NOMO-1 (cell line): ENCODE data around the gene RAVER2.
"Not testable (repeated sequence)": the region's sequence is repeated elsewhere in the genome, so short reads cannot be mapped to it uniquely, and the experiment has no call there.

Experiments
- DNase-seq, 2 experiments: peaks; one replicate each; lab custom pipeline; 2025; ENCODE audit not compliant: unreplicated experiment in 2 of 2; lab: John Stamatoyannopoulos, UW

RAVER2 gene

GRCh38 chr1:64810001-64810400 is 65.1 kb downstream of the RAVER2 start:
- no peak for DNase-seq

- DNase-seq: no peak
Measured at GRCh38 chr1:64811131-64811530, 66.3 kb downstream of the RAVER2 start.

DNA sequence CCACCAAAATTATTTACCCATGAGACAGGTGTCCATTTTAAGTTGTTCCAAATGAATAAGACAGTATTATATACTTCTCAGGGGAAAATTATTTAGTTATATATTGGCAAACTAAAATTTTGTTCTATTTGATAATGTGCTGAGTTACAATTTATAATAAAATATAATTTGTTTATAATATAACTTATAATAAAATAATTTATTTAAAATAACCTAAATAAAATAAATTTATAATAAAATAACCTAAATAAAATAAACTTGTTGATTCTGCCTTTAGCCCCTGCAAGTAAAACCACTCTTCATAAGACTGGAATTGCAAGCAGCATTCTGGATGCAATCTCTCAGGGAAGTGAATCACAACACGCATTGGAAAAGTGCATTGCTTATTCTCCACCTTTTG is 69.6 kb downstream of the RAVER2 start:
- DNase-seq: no peak

DNA sequence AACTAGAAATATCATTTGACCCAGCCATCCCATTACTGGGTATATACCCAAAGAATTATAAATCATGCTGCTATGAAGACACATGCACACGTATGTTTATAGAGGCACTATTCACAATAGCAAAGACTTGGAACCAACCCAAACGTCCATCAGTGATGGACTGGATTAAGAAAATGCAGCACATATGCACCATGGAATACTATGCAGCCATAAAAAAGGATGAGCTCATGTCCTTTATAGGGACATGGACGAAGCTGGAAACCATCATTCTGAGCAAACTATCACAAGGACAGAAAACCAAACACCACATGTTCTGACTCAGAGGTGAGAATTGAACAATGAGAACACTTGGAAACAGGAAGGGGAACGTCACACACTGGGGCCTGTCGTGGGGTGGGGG is 72.5 kb downstream of the RAVER2 start:
- not testable (repeated sequence) for DNase-seq

DNA sequence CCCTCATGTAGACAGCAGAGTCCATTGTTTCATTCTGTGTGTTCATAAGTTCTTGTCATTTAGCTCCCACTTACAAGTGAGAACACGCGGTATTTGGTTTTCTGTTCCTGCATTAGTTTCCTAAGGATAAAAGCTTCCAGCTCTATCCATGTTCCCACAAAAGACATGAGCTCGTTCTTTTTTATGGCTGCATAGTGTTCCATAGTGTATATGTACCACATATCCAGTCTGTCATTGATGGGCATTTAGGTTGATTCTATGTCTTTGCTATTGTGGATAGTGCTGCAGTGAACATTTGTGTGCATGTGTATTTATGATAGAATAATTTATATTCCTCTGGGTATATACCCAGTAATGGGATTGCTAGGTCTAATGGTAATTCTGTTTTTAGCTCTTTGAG is 75.7 kb downstream of the RAVER2 start:
- DNase-seq: not testable (repeated sequence)

DNA sequence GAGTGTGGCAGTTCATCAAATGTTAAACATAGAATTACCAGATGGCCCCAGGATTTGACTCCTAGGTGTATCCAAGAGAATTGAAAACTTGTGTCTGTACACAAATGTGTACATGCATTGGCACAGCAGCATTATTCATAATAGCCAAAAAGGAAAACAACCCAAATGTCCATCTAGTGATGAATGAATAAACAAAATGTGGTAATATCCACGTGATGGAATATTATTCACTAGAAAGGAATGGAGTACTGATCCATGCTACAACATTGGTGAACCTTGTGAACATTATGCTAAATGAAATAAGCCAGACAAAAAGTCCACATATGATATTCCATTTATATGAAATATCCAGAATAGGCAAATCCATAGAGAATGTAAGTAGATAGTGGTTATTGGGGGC is 77.7 kb downstream of the RAVER2 start:
- no peak for DNase-seq

GRCh38 chr1:64823691-64824476 is 79.0 kb downstream of the RAVER2 start:
- DNase-seq: peak; percentile 17 to 63

- no peak for DNase-seq
Measured at GRCh38 chr1:64826991-64827390, 82.1 kb downstream of the RAVER2 start.

DNA sequence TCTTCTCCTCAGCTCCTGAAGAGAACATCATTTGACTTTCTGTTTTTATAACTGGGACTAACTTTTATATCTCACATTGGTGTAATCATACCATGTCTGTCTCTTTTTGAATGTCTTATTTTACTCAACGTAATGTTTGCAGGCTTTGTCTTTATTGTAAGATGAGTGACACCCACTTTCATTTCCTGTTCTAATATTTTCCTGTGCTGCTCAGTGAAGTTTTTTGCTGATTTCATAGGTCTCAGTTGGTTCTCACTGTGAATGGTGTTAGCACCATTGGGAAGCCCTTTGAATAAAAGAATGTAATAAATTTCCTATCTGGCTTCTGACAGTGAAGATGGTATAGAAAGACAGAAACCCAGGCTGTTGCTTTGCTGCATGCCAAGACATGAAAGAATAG is 84.0 kb downstream of the RAVER2 start:
- peak in 1 of 2 experiments; percentile 24 for DNase-seq

GRCh38 chr1:64829411-64830029 is 84.6 kb downstream of the RAVER2 start:
- DNase-seq: no peak

- DNase-seq: no peak
Measured at GRCh38 chr1:64830030-64830651, 85.3 kb downstream of the RAVER2 start.

GRCh38 chr1:64834734-64835133 is 89.9 kb downstream of the RAVER2 start:
- DNase-seq: no peak

GRCh38 chr1:64836802-64837201 is 91.9 kb downstream of the RAVER2 start:
- DNase-seq: no peak

DNA sequence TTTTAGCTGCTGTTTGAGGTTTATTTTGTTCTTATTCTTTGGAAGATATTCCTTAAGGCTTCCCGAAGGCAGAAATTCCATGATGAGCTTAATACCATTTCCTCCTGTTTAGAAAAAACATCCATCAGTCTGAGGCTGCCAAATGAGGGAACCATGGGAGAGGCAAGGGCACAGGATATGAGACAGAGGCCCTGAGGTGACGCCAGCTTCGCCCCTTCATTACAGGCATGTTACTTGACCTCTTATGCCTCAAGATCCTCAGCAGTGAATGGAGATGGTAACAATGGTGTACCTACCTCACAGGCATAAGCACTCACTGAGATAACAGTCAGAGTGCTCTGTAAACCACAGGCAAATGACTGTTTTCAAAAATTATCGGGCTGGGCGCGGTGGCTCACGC is 93.6 kb downstream of the RAVER2 start:
- no peak for DNase-seq

- no peak for DNase-seq
Measured at GRCh38 chr1:64839261-64839660, 94.4 kb downstream of the RAVER2 start.

DNA sequence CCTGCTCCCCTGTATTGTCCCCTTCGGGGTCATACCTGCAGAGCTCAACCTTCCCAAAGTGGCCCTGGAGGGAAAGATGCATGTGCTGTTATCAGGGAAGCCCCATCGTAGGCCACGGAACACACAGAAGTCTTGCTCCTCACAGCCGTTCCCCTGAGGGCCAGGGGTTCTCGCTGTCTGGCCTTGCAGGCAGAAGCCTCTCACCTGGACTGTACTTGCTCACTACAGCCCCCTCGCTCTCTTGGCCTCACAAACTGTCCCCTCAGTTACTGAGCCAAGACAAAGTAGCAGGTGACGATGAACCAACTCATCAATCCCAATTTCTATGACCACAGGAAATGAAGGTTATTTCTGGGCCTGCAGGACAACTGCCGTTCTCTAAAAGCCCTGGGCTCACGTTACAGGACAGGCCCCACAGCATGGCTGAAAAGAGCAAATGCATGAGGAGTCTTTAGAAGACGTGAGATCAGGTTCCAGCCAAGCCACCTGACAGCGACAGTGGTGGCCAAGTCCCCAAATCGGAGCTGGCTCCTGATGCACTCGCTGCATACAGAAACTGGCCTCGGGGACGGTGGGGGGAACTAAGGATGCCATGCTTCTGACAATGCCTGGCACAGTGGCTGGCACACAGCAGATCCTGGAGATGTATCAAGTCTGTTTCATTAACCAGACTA is 95.0 kb downstream of the RAVER2 start:
- DNase-seq: no peak

DNA sequence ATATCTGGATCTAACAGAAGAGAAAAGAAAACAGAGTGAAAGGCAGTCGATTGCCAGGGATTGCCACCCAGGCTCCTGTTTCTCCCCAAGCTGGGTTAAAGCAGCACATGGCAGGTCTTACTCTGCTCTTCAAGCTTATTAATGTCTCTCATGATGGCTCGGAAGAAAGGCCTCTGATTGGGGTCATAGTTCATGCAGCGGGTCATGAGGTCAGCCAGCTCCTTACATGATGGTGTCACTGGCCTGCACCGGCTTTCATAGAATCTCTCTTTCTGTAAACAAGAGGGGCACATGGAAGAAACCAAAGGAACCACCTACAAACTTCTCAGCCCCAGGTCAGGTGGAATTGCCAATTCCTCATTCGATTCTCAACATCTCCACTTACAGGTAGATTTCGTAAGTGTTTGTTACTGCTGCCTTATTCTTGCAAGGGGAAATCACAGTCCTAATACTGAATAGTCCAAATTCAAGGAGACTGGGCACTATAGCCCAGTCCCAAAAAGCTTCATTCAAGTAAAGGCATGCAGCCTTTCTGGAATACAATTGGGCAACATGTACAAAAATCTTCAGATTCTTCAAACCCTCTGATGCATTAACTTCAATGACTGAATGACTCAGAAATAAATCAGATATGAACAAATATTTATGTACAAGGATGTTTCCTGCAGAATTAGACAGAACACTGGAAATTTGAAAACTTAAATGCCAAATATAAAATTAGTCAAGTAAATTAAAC is 96.6 kb downstream of the RAVER2 start:
- no peak for DNase-seq

DNA sequence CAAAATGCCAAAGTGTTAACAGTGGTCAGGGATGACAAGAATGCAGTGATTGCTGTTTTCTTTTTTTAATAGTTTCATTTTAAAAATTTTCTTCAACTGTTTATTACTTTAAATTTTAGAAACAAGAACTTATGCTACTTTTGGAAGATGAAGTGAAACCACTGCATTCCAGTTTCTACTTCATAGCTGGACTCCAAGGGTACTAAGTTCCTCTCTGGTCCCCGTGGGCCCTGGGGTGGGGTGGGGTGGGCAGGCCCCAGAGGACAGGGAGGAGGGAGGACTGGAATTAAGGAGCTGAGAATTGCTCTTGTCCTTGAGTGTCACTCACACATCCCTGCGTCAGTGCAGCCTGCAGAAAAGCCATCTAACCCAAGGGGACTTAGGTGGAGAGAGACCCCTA is 97.3 kb downstream of the RAVER2 start:
- DNase-seq: peak in 1 of 2 experiments; percentile 25

DNA sequence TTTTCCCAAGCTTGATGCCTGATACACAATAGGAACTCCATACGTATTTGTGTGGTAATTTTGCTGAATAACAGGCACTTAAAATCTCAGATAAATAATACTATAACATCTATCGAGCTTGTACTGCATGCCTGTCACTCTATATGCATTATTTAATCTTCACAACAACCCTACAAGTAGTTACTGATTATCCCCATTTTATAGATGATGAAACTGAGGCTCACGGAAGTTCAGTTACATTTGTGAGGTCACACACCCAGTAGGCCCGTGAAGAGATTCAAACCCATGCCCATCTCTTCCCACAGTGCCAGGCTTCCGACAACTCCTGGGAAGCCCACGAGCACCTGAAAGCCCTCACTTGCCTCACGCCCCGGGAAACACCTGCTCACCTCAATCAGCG is 98.8 kb downstream of the RAVER2 start:
- no peak for DNase-seq

DNA sequence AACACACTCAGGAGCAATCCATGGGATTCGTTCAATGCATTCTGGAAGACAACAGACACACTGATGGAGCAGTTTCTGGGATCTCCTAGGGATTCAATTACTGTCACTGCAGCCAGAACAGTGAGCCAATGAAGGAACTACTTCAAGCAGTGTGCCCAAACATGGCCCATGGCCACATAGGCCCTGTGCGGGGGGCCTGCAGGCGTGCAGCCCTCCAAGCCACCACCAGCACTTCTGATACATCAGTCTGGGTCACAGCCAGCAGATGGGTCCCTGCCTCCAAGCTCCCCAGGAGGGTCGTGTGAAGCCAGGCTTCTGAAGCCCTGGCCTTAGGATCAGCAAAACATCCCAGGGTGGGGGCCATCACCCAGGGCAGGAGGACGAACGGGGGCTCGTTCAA is 99.3 kb downstream of the RAVER2 start:
- no peak for DNase-seq

DNA sequence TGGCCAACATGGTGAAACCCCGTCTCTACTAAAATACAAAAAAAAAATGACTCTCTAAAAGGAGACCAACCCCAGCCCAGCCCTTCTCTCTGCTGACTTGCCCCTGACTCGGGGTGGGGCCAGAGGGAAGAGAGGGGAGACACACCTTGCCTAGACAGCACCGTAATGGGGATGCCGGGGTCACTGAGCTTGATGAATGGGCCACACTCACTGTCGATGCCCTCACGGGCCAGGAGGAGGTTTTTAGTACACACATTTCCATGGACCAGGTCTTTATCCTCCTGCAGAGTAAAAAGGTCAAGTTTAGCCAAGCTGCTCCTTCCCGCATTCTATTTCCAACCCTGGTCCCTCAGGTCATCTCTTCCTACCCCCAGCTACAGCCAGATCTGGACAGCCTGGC is 99.7 kb downstream of the RAVER2 start:
- DNase-seq: no peak
